Uterus (tissue), 4 donors: ENCODE data around the gene RCE1. TPM values are rescaled to one million over a fixed set of nuclear protein-coding genes. Genes with fewer than 3 reads are reported as not detected.

Experiments
- DNase-seq, 2 donors: peaks; one replicate each; pipeline ENCODE4 v3.0.0-alpha.2; 2019 to 2020
- H3K27ac ChIP-seq, 2 donors: fragments of 200-600 bp; sonication (generic); 1 replicate in 1 of 2; 2 replicates in 1 of 2; pipeline ENCODE4 v1.5.1; 2016 to 2018
- H3K27me3 ChIP-seq, 2 donors: fragments of 200-600 bp; sonication (generic); one replicate each; pipeline ENCODE4 v1.5.1; 2018 to 2019; ENCODE audit warnings: control low read depth in 1 of 2
- H3K36me3 ChIP-seq, 2 donors: fragments of 200-600 bp; sonication (generic); one replicate each; pipeline ENCODE4 v1.5.1; 2019; ENCODE audit warnings: control low read depth in 1 of 2
- H3K4me1 ChIP-seq, 2 donors: fragments of 200-600 bp; sonication (generic); one replicate each; pipeline ENCODE4 v1.5.1; 2018 to 2019; ENCODE audit warnings: control low read depth in 1 of 2
- H3K4me3 ChIP-seq, 2 donors: fragments of 200-600 bp; sonication (generic); 1 replicate in 1 of 2; 2 replicates in 1 of 2; pipeline ENCODE4 v1.5.1; 2018 to 2019; ENCODE audit warnings: mild to moderate bottlenecking in 1 of 2
- H3K9me3 ChIP-seq, 2 donors: fragments of 200-600 bp; sonication (generic); one replicate each; pipeline ENCODE4 v1.5.1; 2019; ENCODE audit warnings: control low read depth in 1 of 2
- CTCF ChIP-seq, 4 experiments: fragments of 200-600 bp in 2 of 4; fragments of 450-650 bp in 2 of 4; sonication (generic) in 2 of 4; IDR thresholded peaks; one replicate each; pipeline ENCODE4 v1.5.1; 2016 to 2019; ENCODE audit warnings: antibody characterized with exemption in 4 of 4, mild to moderate bottlenecking in 2 of 4, moderate library complexity in 1 of 4
- POLR2A ChIP-seq, 2 donors: fragments of 450-650 bp; IDR thresholded peaks; one replicate each; pipeline ENCODE4 v1.6.1; 2016; ENCODE audit warnings: antibody characterized with exemption in 2 of 2, mild to moderate bottlenecking in 1 of 2, moderate library complexity in 1 of 2
- intact Hi-C: fragments of 100-400 bp; cut with DNase I; formaldehyde crosslinking; loops from one replicate; pipeline ENCODE4 v1.15.1; 2023; ENCODE audit warnings: low total_unique reads
- total RNA-seq, 4 donors: library from RNA; depleted of rRNA in 3 of 4; stranded (reverse); fragments of >200 nt in 3 of 4; gene quantifications; one replicate each; pipeline versions ENCODE4 v1.1.0 to v1.2.4, GENCODE V29; 2014 to 2023
- donor health status: DM: yes; HTN: yes; CAD: no.

The RCE1 gene
- total RNA-seq, 4 donors from 2014 or later, result 2.3 to 19.4 (median 13.7) TPM

DNA sequence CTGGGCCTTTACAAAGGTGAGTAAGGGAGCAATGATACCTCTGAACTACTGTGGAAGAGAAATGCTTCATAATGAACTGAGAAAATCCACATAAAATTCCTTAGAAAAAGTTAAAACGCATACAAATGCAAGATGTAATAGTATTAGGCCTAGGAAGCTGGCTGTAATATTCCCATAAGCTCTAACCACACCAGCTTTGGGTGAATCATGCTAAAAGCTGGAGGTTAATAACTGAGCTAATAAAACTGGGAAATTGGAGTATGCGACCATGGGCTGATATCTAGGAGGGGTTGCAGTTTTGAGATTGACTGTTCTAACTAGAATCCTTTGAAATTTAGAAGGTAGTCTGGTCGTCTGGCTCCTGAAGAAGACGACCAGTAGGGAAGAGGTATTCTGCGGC lies 28.6 kb upstream of the RCE1 start:
- Histone ChIP-seq H3K4me1 (no peaks in the 10 kb centered on the region), H3K27ac (no peak overlapping the region), H3K27me3 (no peaks in the 10 kb centered on the region), H3K4me3 (no peak overlapping the region), H3K9me3 (no peaks in the 10 kb centered on the region), H3K36me3 (no peaks in the 10 kb centered on the region)
- intact Hi-C loops, result no loop called here
- no peak for DNase-seq
- TF ChIP-seq POLR2A (IDR thresholded peaks at IDR 0.05), result no peak
- TF ChIP-seq CTCF (IDR thresholded peaks at IDR 0.05), result no peak

DNA sequence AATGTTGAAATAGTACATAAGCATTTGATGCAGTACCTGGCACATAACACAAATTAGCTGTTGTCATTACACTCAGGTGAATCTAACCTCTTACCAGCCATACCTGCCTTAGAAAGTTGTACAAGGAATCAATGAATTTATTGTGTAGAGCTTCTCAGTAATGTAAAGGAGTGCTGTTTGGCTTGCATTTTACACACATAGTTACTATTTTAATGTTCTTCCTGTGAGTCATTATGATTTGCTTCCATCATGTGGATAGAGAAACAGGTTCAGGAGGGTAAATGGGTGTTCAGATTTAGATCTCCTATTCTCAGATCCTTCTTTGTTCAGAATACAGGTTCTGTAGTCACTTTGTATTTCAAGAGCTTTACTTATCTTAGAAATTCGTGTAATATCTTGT lies 27.6 kb upstream of the RCE1 start:
- no peak for DNase-seq
- Histone ChIP-seq H3K27ac (no peak overlapping the region), H3K36me3 (no peaks in the 10 kb centered on the region), H3K4me3 (no peak overlapping the region), H3K27me3 (no peaks in the 10 kb centered on the region), H3K9me3 (no peaks in the 10 kb centered on the region), H3K4me1 (no peaks in the 10 kb centered on the region)
- intact Hi-C loops, result no loop called here
- TF ChIP-seq POLR2A (IDR thresholded peaks at IDR 0.05) (no peak), CTCF (IDR thresholded peaks at IDR 0.05) (no peak)

GRCh38 chr11:66818231-66818955 lies 24.8 kb upstream of the RCE1 start:
- H3K9me3 ChIP-seq, result no peaks in the 10 kb centered on the region
- intact Hi-C loops, result no loop called here
- no peak for DNase-seq
- H3K27me3 ChIP-seq, result no peaks in the 10 kb centered on the region
- no peak overlapping the region for H3K27ac ChIP-seq
- H3K4me1 ChIP-seq, result no peaks in the 10 kb centered on the region
- no peaks in the 10 kb centered on the region for H3K36me3 ChIP-seq
- TF ChIP-seq CTCF (IDR thresholded peaks at IDR 0.05) (no peak), POLR2A (IDR thresholded peaks at IDR 0.05) (no peak)
- H3K4me3 ChIP-seq, result no peak overlapping the region

DNA sequence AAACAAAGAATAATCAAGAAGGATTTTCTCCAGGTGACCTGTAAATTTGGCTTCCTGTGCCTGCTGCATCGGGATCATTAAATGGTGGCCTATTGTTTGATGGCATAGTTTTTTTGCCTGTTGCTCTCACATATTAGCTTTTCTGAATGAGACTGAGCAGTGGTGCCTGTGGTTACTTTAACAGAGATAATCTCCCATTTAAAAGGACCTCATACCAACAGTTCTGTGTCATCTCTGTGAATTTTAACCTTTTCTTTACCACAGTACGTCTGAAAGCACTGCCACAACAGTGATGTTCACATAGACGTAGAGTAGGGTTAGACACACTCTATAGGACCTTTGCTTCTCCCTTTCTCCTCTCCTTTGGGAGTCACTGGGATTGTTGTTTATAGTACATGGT lies 22.9 kb upstream of the RCE1 start:
- no peaks in the 10 kb centered on the region for H3K36me3 ChIP-seq
- no peak for TF ChIP-seq CTCF (IDR thresholded peaks at IDR 0.05)
- no peak for TF ChIP-seq POLR2A (IDR thresholded peaks at IDR 0.05)
- intact Hi-C loops, result no loop called here
- H3K4me1 ChIP-seq, result no peaks in the 10 kb centered on the region
- H3K27ac ChIP-seq, result no peak overlapping the region
- no peaks in the 10 kb centered on the region for H3K9me3 ChIP-seq
- no peak for DNase-seq
- no peaks in the 10 kb centered on the region for H3K27me3 ChIP-seq
- no peak overlapping the region for H3K4me3 ChIP-seq

DNA sequence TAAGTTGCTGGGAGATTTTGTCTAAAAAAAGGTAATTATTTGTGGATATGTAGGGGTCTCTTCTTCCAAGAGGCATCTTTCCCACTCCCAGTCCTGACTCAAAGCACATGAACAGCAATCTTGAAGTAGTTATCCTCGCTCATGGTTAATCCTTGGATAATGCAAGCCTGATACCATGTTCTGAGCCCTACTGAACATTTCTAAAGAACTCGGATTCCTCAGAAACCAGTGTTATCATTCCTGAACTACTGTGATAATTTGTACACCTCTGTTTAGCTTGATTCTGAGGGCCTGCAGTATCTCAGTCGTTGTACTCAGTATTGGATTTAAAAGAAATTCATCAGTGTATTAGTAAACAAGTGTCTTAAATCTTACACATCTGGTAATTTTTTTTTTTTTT lies 22.3 kb upstream of the RCE1 start:
- intact Hi-C loops, result no loop called here
- no peak for TF ChIP-seq POLR2A (IDR thresholded peaks at IDR 0.05)
- no peak for TF ChIP-seq CTCF (IDR thresholded peaks at IDR 0.05)

More for the DNA sequence above, 22.3 kb upstream of the RCE1 start:
- no peak for DNase-seq
- no peaks in the 10 kb centered on the region for H3K9me3 ChIP-seq
- no peaks in the 10 kb centered on the region for H3K27me3 ChIP-seq
- no peaks in the 10 kb centered on the region for H3K36me3 ChIP-seq
- H3K4me3 ChIP-seq, result no peak overlapping the region
- H3K4me1 ChIP-seq, result no peaks in the 10 kb centered on the region
- no peak overlapping the region for H3K27ac ChIP-seq
